GM23338 (cell line): Measurements from ENCODE around the gene KCNJ10. TPM values are rescaled to one million over a fixed set of nuclear protein-coding genes. Genes with fewer than 3 reads are reported as not detected.

ENCODE experiments used
- ATAC-seq: fragments of 200-7000 bp; cut with Tn5 transposase; 3 replicates; pipeline ENCODE4 v1.9.1; 2020
- DNase-seq: peaks from one replicate; pipeline ENCODE4 v3.0.0-alpha.2; 2015; ENCODE audit warnings: low spot score
- H2AFZ ChIP-seq: fragments of 200-600 bp; sonication (generic); 2 replicates; pipeline ENCODE4 v1.8.0; 2016; ENCODE audit warnings: antibody characterized with exemption, mild to moderate bottlenecking, moderate library complexity
- H3F3A ChIP-seq: fragments of 200-600 bp; sonication (generic); replicated peaks from 2 replicates; pipeline ENCODE4 v1.8.0; 2017; ENCODE audit warnings: antibody characterized with exemption, mixed run types, low read depth
- H3K27ac ChIP-seq: fragments of 200-600 bp; sonication (generic); 2 replicates; pipeline ENCODE4 v1.6.1; 2016; ENCODE audit warnings: low read depth
- H3K27me3 ChIP-seq: fragments of 200-600 bp; sonication (generic); 2 replicates; pipeline ENCODE4 v1.8.0; 2016; ENCODE audit warnings: mild to moderate bottlenecking, mixed run types, moderate library complexity; ENCODE audit not compliant: insufficient read depth
- H3K36me3 ChIP-seq: fragments of 200-600 bp; sonication (generic); 2 replicates; pipeline ENCODE4 v1.8.0; 2016; ENCODE audit warnings: mild to moderate bottlenecking; ENCODE audit not compliant: insufficient read depth
- H3K4me1 ChIP-seq: fragments of 200-600 bp; sonication (generic); 2 replicates; pipeline ENCODE4 v1.8.0; 2016; ENCODE audit warnings: mild to moderate bottlenecking, moderate library complexity; ENCODE audit not compliant: insufficient read depth
- H3K4me2 ChIP-seq: fragments of 200-600 bp; sonication (generic); 2 replicates; pipeline ENCODE4 v1.7.1; 2017; ENCODE audit warnings: mixed run types
- H3K4me3 ChIP-seq: fragments of 200-600 bp; sonication (generic); 2 replicates; pipeline ENCODE4 v1.6.1; 2016; ENCODE audit warnings: mixed run types
- H3K79me2 ChIP-seq: fragments of 200-600 bp; sonication (generic); replicated peaks from 2 replicates; pipeline ENCODE4 v1.8.0; 2017; ENCODE audit warnings: mild to moderate bottlenecking; ENCODE audit not compliant: insufficient read depth
- H3K9me2 ChIP-seq: fragments of 200-600 bp; sonication (generic); 2 replicates; pipeline ENCODE4 v1.8.0; 2017; ENCODE audit not compliant: insufficient read depth
- H4K20me1 ChIP-seq: fragments of 200-600 bp; sonication (generic); replicated peaks from 2 replicates; pipeline ENCODE4 v1.8.0; 2017; ENCODE audit warnings: mild to moderate bottlenecking; ENCODE audit not compliant: insufficient read depth
- H3K27ac Mint-ChIP-seq: 2 replicates; pipeline ENCODE4 v1.8.0; 2020; ENCODE audit warnings: inconsistent platforms, mild to moderate bottlenecking, moderate library complexity, mixed read lengths
- H3K27me3 Mint-ChIP-seq: 3 replicates; pipeline ENCODE4 v1.8.0; 2022; ENCODE audit warnings: low read depth, mild to moderate bottlenecking, moderate library complexity, mixed read lengths, inconsistent platforms; ENCODE audit not compliant: insufficient read depth, poor library complexity
- H3K36me3 Mint-ChIP-seq: 3 replicates; pipeline ENCODE4 v1.8.0; 2021; ENCODE audit warnings: low read depth, mild to moderate bottlenecking, inconsistent platforms, moderate library complexity, mixed read lengths
- H3K4me1 Mint-ChIP-seq: 3 replicates; pipeline ENCODE4 v1.8.0; 2020; ENCODE audit warnings: mild to moderate bottlenecking, inconsistent platforms, mixed read lengths
- H3K4me3 Mint-ChIP-seq: 3 replicates; pipeline ENCODE4 v1.8.0; 2021; ENCODE audit warnings: moderate library complexity, mild to moderate bottlenecking, inconsistent platforms, mixed read lengths
- H3K9me3 Mint-ChIP-seq: 3 replicates; pipeline ENCODE4 v1.8.0; 2020; ENCODE audit warnings: moderate library complexity, mild to moderate bottlenecking, inconsistent platforms, mixed read lengths
- JUNB ChIP-seq: IDR thresholded peaks from one replicate; pipeline ENCODE4 v1.6.1; 2016; ENCODE audit warnings: antibody characterized with exemption; ENCODE audit not compliant: unreplicated experiment
- STAT1 ChIP-seq: IDR thresholded peaks from one replicate; pipeline ENCODE4 v1.6.1; 2016; ENCODE audit warnings: antibody characterized with exemption; ENCODE audit not compliant: unreplicated experiment
- ZNF114 ChIP-seq: fragments of 250-450 bp; sonication (Bioruptor Pico); IDR thresholded peaks from 2 replicates; pipeline ENCODE4 v1.5.0; 2020; ENCODE audit warnings: mild to moderate bottlenecking, moderate library complexity
- polyA plus RNA-seq: library from polyadenylated mRNA; unstranded; fragments of >200 nt; fragmentation: Nextera tagmentation; extraction: Ambion mirVana; gene quantifications from 2 replicates; pipeline ENCODE4 v1.2.1, GENCODE V29; 2016
- total RNA-seq: library from RNA; depleted of rRNA; stranded (reverse); fragments of >200 nt; shearing (Covaris generic); gene quantifications from 2 replicates; pipeline ENCODE4 v1.2.3, GENCODE V29; 2014
- TF ChIP-seq, protein P1 (sequence below): IDR thresholded peaks from 2 replicates; pipeline ENCODE4 v1.6.1; 2016; ENCODE audit warnings: antibody characterized with exemption
- TF ChIP-seq, protein P2 (sequence below): fragments of 250-450 bp; sonication (Bioruptor Pico); IDR thresholded peaks from 2 replicates; pipeline ENCODE4 v1.5.0; 2020; ENCODE audit warnings: mild to moderate bottlenecking, moderate library complexity

KCNJ10 gene
- total and polyA plus RNA-seq, 2 experiments from 2014 or later = 1.4 to 2.8 TPM

DNA sequence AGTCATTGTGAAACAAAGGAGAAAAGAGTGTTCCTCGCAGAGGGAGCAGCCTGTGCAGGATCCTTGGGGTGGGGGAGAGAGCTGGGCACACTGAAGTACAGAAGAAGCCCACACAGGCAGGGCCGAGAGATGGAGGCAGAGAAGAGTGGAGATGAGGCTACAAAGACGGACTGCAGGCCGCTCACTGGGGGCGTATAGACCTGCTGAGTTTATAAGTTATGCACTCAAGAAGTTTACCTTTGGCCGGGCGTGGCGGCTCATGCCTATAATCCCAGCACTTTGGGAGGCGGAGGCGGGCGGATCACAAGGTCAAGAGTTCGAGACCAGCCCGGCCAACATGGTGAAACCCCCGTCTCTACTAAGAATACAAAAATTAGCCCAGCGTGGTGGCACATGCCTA is 108.3 kb downstream of the KCNJ10 start:
- TF ChIP-seq, protein P1, sequence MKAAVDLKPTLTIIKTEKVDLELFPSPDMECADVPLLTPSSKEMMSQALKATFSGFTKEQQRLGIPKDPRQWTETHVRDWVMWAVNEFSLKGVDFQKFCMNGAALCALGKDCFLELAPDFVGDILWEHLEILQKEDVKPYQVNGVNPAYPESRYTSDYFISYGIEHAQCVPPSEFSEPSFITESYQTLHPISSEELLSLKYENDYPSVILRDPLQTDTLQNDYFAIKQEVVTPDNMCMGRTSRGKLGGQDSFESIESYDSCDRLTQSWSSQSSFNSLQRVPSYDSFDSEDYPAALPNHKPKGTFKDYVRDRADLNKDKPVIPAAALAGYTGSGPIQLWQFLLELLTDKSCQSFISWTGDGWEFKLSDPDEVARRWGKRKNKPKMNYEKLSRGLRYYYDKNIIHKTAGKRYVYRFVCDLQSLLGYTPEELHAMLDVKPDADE = no peak
- no peak overlapping the region for H3K4me3 ChIP-seq
- ATAC-seq (no peak), DNase-seq (no peak)
- no peak overlapping the region for H3K4me2 ChIP-seq
- Mint-ChIP-seq H3K4me3 (no peak overlapping the region), H3K27ac (no peak overlapping the region), H3K9me3 (no peaks in the 10 kb centered on the region), H3K4me1 (peaks cover 2% of the 10 kb centered on the region), H3K27me3 (peaks cover 4% of the 10 kb centered on the region), H3K36me3 (no peaks in the 10 kb centered on the region)
- no peak overlapping the region for H2AFZ ChIP-seq
- H3K27me3 ChIP-seq = no peaks in the 10 kb centered on the region
- H4K20me1 ChIP-seq = no peaks in the 10 kb centered on the region
- H3K36me3 ChIP-seq = no peaks in the 10 kb centered on the region
- peaks cover 9% of the 10 kb centered on the region; the same call in 1 of the 2 replicates for H3K4me1 ChIP-seq
- no peaks in the 10 kb centered on the region for H3K79me2 ChIP-seq
- no peaks in the 10 kb centered on the region for H3K9me2 ChIP-seq
- no peak overlapping the region for H3K27ac ChIP-seq
- no peaks in the 10 kb centered on the region for H3F3A ChIP-seq

DNA sequence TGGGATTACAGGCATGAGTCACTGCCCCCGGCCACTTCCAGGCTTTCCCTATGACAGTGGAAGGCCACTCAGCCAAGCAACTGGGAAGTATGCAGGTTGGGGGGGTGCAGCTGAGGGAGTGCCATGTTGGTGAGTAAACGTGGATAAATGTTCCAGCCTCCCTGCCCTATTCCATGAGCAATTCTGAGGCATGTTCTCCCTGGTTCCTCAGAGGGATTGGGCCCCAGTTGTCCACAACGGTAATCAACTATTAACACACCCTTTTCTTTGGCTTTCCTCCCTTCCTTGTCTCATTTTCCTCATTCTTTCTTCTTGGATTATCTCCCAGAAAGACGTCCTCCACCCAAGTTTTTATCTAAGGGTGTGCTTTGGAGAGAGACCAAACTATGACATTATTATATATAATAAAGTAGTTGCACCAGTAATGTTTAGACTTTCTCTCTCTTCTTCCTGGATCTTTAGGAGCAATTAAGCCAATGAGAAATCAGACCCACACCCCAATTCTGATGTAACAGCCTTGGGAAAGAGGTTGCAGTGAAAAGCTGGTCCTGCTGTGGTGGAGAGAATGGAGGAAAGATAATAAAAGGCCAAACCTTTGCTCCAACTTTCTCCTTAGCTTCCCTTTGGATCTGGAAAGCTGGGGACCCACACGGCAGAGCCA is 109.1 kb downstream of the KCNJ10 start:
- H3K9me3 Mint-ChIP-seq = no peaks in the 10 kb centered on the region
- no peak for DNase-seq
- no peaks in the 10 kb centered on the region for H3F3A ChIP-seq
- H2AFZ ChIP-seq = no peak overlapping the region
- no peak overlapping the region for H3K27ac ChIP-seq
- H3K79me2 ChIP-seq = no peaks in the 10 kb centered on the region
- H3K36me3 ChIP-seq = no peaks in the 10 kb centered on the region
- H3K4me3 Mint-ChIP-seq = no peak overlapping the region
- peaks cover 2% of the 10 kb centered on the region for H3K4me1 Mint-ChIP-seq
- no peak for TF ChIP-seq STAT1
- TF ChIP-seq JUNB = no peak
- H3K9me2 ChIP-seq = no peaks in the 10 kb centered on the region
- H4K20me1 ChIP-seq = no peaks in the 10 kb centered on the region
- H3K4me2 ChIP-seq = no peak overlapping the region
- peaks cover 9% of the 10 kb centered on the region; the same call in 1 of the 2 replicates for H3K4me1 ChIP-seq
- H3K27me3 Mint-ChIP-seq = peaks cover 4% of the 10 kb centered on the region
- H3K27ac Mint-ChIP-seq = no peak overlapping the region
- H3K36me3 Mint-ChIP-seq = no peaks in the 10 kb centered on the region
- no peak overlapping the region for H3K4me3 ChIP-seq
- H3K27me3 ChIP-seq = no peaks in the 10 kb centered on the region
- no peak for ATAC-seq

DNA sequence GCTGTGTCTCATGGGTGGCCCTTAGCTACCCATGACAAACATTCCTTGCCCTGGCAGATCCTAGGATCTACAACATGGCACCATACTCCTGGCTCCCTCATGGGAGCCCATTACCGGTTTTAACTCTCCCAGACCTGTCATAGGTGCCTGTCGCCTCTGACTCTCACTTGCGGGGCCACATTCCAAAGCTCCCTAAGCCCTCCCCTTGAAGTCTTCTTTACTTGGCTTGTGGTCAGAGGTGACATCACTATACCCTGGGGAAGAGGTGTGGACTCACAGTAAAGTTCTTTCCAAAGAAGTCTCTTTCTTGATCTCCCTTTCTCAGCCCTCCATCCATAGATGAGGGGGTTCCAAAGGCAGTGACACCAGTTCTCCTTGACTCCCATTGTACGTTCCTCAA is 110.5 kb downstream of the KCNJ10 start:
- Histone ChIP-seq H3K27me3 (no peaks in the 10 kb centered on the region), H2AFZ (peak overlapping the region; percentile 7; the same call in 1 of the 2 replicates), H4K20me1 (no peaks in the 10 kb centered on the region), H3K36me3 (no peaks in the 10 kb centered on the region), H3K79me2 (no peaks in the 10 kb centered on the region), H3K4me2 (no peak overlapping the region), H3K9me2 (no peaks in the 10 kb centered on the region), H3K27ac (no peak overlapping the region), H3K4me1 (peaks cover 7% of the 10 kb centered on the region; the same call in 1 of the 2 replicates), H3F3A (no peaks in the 10 kb centered on the region), H3K4me3 (no peak overlapping the region)
- Mint-ChIP-seq H3K27me3 (peaks cover 4% of the 10 kb centered on the region), H3K9me3 (no peaks in the 10 kb centered on the region), H3K27ac (no peak overlapping the region), H3K4me3 (no peak overlapping the region), H3K36me3 (no peaks in the 10 kb centered on the region), H3K4me1 (peaks cover 2% of the 10 kb centered on the region)
- DNase-seq (no peak), ATAC-seq (no peak; the same call in 2 of the 3 replicates)
- no peak for TF ChIP-seq ZNF114 (CRISPR knock-in tag)
- TF ChIP-seq, protein P2, sequence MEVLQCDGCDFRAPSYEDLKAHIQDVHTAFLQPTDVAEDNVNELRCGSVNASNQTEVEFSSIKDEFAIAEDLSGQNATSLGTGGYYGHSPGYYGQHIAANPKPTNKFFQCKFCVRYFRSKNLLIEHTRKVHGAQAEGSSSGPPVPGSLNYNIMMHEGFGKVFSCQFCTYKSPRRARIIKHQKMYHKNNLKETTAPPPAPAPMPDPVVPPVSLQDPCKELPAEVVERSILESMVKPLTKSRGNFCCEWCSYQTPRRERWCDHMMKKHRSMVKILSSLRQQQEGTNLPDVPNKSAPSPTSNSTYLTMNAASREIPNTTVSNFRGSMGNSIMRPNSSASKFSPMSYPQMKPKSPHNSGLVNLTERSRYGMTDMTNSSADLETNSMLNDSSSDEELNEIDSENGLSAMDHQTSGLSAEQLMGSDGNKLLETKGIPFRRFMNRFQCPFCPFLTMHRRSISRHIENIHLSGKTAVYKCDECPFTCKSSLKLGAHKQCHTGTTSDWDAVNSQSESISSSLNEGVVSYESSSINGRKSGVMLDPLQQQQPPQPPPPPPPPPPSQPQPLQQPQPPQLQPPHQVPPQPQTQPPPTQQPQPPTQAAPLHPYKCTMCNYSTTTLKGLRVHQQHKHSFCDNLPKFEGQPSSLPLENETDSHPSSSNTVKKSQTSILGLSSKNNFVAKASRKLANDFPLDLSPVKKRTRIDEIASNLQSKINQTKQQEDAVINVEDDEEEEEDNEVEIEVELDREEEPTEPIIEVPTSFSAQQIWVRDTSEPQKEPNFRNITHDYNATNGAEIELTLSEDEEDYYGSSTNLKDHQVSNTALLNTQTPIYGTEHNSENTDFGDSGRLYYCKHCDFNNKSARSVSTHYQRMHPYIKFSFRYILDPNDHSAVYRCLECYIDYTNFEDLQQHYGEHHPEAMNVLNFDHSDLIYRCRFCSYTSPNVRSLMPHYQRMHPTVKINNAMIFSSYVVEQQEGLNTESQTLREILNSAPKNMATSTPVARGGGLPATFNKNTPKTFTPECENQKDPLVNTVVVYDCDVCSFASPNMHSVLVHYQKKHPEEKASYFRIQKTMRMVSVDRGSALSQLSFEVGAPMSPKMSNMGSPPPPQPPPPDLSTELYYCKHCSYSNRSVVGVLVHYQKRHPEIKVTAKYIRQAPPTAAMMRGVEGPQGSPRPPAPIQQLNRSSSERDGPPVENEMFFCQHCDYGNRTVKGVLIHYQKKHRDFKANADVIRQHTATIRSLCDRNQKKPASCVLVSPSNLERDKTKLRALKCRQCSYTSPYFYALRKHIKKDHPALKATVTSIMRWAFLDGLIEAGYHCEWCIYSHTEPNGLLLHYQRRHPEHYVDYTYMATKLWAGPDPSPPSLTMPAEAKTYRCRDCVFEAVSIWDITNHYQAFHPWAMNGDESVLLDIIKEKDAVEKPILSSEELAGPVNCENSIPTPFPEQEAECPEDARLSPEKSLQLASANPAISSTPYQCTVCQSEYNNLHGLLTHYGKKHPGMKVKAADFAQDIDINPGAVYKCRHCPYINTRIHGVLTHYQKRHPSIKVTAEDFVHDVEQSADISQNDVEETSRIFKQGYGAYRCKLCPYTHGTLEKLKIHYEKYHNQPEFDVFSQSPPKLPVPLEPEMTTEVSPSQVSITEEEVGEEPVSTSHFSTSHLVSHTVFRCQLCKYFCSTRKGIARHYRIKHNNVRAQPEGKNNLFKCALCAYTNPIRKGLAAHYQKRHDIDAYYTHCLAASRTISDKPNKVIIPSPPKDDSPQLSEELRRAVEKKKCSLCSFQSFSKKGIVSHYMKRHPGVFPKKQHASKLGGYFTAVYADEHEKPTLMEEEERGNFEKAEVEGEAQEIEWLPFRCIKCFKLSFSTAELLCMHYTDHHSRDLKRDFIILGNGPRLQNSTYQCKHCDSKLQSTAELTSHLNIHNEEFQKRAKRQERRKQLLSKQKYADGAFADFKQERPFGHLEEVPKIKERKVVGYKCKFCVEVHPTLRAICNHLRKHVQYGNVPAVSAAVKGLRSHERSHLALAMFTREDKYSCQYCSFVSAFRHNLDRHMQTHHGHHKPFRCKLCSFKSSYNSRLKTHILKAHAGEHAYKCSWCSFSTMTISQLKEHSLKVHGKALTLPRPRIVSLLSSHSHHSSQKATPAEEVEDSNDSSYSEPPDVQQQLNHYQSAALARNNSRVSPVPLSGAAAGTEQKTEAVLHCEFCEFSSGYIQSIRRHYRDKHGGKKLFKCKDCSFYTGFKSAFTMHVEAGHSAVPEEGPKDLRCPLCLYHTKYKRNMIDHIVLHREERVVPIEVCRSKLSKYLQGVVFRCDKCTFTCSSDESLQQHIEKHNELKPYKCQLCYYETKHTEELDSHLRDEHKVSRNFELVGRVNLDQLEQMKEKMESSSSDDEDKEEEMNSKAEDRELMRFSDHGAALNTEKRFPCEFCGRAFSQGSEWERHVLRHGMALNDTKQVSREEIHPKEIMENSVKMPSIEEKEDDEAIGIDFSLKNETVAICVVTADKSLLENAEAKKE (CRISPR knock-in tag) = no peak
